CD4-positive, alpha-beta T cell (primary cell): ENCODE results near the gene TMEM121B. TPM values are rescaled to one million over a fixed set of nuclear protein-coding genes. Genes with fewer than 3 reads are reported as not detected.

Experiments
- ATAC-seq: fragments of 200-7000 bp; cut with Tn5 transposase; one replicate; pipeline ENCODE4 v1.10.0; 2022; ENCODE audit warnings: mild to moderate bottlenecking; ENCODE audit not compliant: poor library complexity
- CTCF ChIA-PET: fragments of 350-600 bp; sonication (Branson Sonifier 250); formaldehyde crosslinking; loops from one replicate; lab custom pipeline; 2021; ENCODE audit warnings: antibody characterized with exemption, inconsistent platforms; lab: Charles Lee
- POLR2A ChIA-PET: fragments of 350-600 bp; sonication (Branson Sonifier 250); formaldehyde crosslinking; loops from one replicate; lab custom pipeline; 2021; ENCODE audit warnings: antibody characterized with exemption, inconsistent platforms; lab: Charles Lee
- DNase-seq, 14 experiments: peaks; one replicate each; pipeline ENCODE4 v3.0.0-alpha.2; 2013 to 2020; ENCODE audit warnings: mixed read lengths in 2 of 14
- H3K27ac ChIP-seq, 2 donors: one replicate each; pipeline versions ENCODE4 v1.5.1 to v1.7.0; 2013; ENCODE audit warnings: low read length in 2 of 2, low read depth in 1 of 2, mild to moderate bottlenecking in 1 of 2
- H3K27me3 ChIP-seq, 2 experiments: 1 replicate in 1 of 2; 2 replicates in 1 of 2; pipeline versions ENCODE4 v1.6.1 to v1.7.0; 2013; ENCODE audit warnings: low read length in 2 of 2, control low read depth in 1 of 2, mild to moderate bottlenecking in 1 of 2, moderate library complexity in 1 of 2; ENCODE audit not compliant: insufficient read depth in 2 of 2, control insufficient read depth in 1 of 2
- H3K36me3 ChIP-seq: one replicate; pipeline ENCODE4 v1.6.1; 2013; ENCODE audit warnings: low read length, control low read depth; ENCODE audit not compliant: insufficient read depth
- H3K4me1 ChIP-seq: one replicate; pipeline ENCODE4 v1.6.1; 2013; ENCODE audit warnings: low read length, control low read depth; ENCODE audit not compliant: insufficient read depth
- H3K4me3 ChIP-seq: one replicate; pipeline ENCODE4 v1.5.1; 2013; ENCODE audit warnings: mild to moderate bottlenecking, low read length, moderate library complexity
- H3K9me3 ChIP-seq, 2 experiments: 1 replicate in 1 of 2; 2 replicates in 1 of 2; pipeline versions ENCODE4 v1.6.1 to v1.7.0; 2013; ENCODE audit warnings: low read length in 2 of 2, mild to moderate bottlenecking in 2 of 2, control low read depth in 1 of 2, moderate library complexity in 1 of 2; ENCODE audit not compliant: control insufficient read depth in 1 of 2, insufficient read depth in 1 of 2
- H3K27ac Mint-ChIP-seq: one replicate; pipeline ENCODE4 v1.8.0; 2020; ENCODE audit warnings: mixed read lengths
- H3K27me3 Mint-ChIP-seq: one replicate; pipeline ENCODE4 v1.8.0; 2021; ENCODE audit warnings: mixed read lengths
- H3K36me3 Mint-ChIP-seq: one replicate; pipeline ENCODE4 v1.8.0; 2021; ENCODE audit warnings: low read depth, mixed read lengths
- H3K4me1 Mint-ChIP-seq: one replicate; pipeline ENCODE4 v1.8.0; 2021; ENCODE audit warnings: low read depth, mixed read lengths
- H3K4me3 Mint-ChIP-seq: one replicate; pipeline ENCODE4 v1.8.0; 2020; ENCODE audit warnings: mild to moderate bottlenecking, mixed read lengths
- H3K9me3 Mint-ChIP-seq: one replicate; pipeline ENCODE4 v1.8.0; 2020; ENCODE audit warnings: mixed read lengths
- intact Hi-C, 2 experiments: fragments of 100-400 bp; cut with DNase I in 1 of 2; cut with micrococcal nuclease in 1 of 2; formaldehyde crosslinking; loops; one replicate each; pipeline versions ENCODE4 v1.15.1 to v1.9.0; 2023 to 2025; cut with DNase I, micrococcal nuclease
- total RNA-seq, 174 experiments: library from RNA in 2 of 174; stranded (reverse) in 2 of 174; gene quantifications; one replicate each; pipeline ENCODE4 v1.2.3 and lab custom pipeline; 2021 to 2026
- TF ChIP-seq, protein P1 (sequence below): fragments of 200-600 bp; IDR thresholded peaks from one replicate; pipeline ENCODE4 v1.8.0; 2022; ENCODE audit warnings: antibody characterized with exemption, mild to moderate bottlenecking

Gene TMEM121B
- total RNA-seq, 2 experiments from 2014 or later, result 0.05 to 0.08 TPM

DNA sequence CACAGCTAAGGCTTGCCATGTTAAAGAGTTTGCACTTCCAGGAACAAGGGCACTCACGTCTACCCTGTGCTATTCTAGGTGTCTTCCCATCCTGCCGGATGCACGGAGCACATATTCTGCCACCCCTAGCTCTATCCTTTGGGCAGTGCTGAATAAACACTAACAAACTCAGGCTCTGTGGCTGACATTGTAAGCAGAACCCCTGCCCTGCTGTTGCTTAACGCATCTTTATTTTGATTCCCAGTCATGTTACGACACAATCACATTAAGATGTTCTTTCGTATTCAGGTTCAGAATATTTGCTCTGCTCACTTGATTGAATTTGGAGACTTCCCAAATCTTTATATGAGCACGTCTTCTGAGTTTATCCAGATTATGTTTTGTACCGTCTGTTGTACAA, 41.6 kb upstream of the TMEM121B start:
- ChIA-PET POLR2A (no interaction called here), CTCF (interaction anchor here (1.5 to 6.7 kb wide), 2 partner anchors 10 to 87 kb away, joined by 5 to 46 read pairs; no protein-coding TSS in a partner anchor)
- TF ChIP-seq, protein P1, sequence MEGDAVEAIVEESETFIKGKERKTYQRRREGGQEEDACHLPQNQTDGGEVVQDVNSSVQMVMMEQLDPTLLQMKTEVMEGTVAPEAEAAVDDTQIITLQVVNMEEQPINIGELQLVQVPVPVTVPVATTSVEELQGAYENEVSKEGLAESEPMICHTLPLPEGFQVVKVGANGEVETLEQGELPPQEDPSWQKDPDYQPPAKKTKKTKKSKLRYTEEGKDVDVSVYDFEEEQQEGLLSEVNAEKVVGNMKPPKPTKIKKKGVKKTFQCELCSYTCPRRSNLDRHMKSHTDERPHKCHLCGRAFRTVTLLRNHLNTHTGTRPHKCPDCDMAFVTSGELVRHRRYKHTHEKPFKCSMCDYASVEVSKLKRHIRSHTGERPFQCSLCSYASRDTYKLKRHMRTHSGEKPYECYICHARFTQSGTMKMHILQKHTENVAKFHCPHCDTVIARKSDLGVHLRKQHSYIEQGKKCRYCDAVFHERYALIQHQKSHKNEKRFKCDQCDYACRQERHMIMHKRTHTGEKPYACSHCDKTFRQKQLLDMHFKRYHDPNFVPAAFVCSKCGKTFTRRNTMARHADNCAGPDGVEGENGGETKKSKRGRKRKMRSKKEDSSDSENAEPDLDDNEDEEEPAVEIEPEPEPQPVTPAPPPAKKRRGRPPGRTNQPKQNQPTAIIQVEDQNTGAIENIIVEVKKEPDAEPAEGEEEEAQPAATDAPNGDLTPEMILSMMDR, result no peak
- Mint-ChIP-seq H3K9me3 (no peaks in the 10 kb centered on the region), H3K27me3 (no peaks in the 10 kb centered on the region), H3K27ac (no peak overlapping the region), H3K4me1 (peaks cover 17% of the 10 kb centered on the region), H3K4me3 (no peak overlapping the region), H3K36me3 (no peaks in the 10 kb centered on the region)
- Histone ChIP-seq H3K4me1 (peaks cover 23% of the 10 kb centered on the region), H3K9me3 (no peaks in the 10 kb centered on the region), H3K4me3 (no peak overlapping the region), H3K36me3 (no peaks in the 10 kb centered on the region), H3K27ac (no peak overlapping the region), H3K27me3 (no peaks in the 10 kb centered on the region)
- intact Hi-C loops, result no loop called here
- DNase-seq (no peak), ATAC-seq (no peak)

DNA sequence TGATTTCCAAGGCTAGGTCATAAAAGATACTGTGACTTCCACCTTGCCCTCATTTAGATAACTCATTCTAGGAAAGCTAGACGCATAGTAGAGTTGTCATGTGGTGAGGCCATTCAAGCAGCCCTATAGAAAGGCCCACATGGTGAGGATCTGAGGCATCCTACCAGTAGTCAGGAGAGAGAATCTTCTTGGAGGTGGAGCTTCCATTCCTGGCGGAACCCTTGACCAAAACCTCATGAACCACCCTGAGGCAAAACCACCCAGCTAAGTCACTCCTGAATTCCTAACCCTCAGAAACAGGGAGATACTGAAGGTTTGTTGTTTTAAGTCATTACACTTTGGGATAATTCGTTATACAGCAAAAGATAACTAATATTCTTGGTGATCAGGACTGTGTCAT, 40.8 kb upstream of the TMEM121B start:
- Mint-ChIP-seq H3K4me1 (peaks cover 23% of the 10 kb centered on the region), H3K36me3 (no peaks in the 10 kb centered on the region), H3K9me3 (no peaks in the 10 kb centered on the region), H3K4me3 (peak overlapping the region; percentile 27), H3K27ac (no peak overlapping the region), H3K27me3 (no peaks in the 10 kb centered on the region)
- Histone ChIP-seq H3K4me1 (peaks cover 30% of the 10 kb centered on the region), H3K36me3 (no peaks in the 10 kb centered on the region), H3K27ac (no peak overlapping the region), H3K27me3 (no peaks in the 10 kb centered on the region), H3K4me3 (no peak overlapping the region), H3K9me3 (no peaks in the 10 kb centered on the region)
- ChIA-PET CTCF (interaction anchor here (1.5 to 6.7 kb wide), 2 partner anchors 10 to 86 kb away, joined by 5 to 46 read pairs; no protein-coding TSS in a partner anchor), POLR2A (interaction anchor here (1.0 kb wide), 1 partner anchor 75 kb away, joined by 3 read pairs; no protein-coding TSS in a partner anchor)
- TF ChIP-seq, protein P1, result no peak
- DNase-seq, result no peak
- intact Hi-C loops, result no loop called here
- no peak for ATAC-seq

GRCh38 chr22:17159504-17159951, 38.4 kb upstream of the TMEM121B start:
- ChIA-PET POLR2A (interaction anchor here (0.8 to 2.1 kb wide), 2 partner anchors 12 to 52 kb away, joined by 3 to 7 read pairs; no protein-coding TSS in a partner anchor), CTCF (interaction anchor here (1.1 to 6.7 kb wide), 2 partner anchors 13 to 75 kb away, joined by 3 to 46 read pairs; partner anchors contain the start of gene IL17RA)
- peak in 10 of 14 experiments; percentile 11 to 62 (median 22) for DNase-seq
- TF ChIP-seq, protein P1, result no peak
- peak overlapping the region; percentile 52 for H3K27ac Mint-ChIP-seq
- peak overlapping the region in 1 of 2 donors; percentile 60 for H3K27ac ChIP-seq
- peak overlapping the region; percentile 81 for H3K4me3 ChIP-seq
- H3K4me1 ChIP-seq, result peaks cover 39% of the 10 kb centered on the region
- intact Hi-C loops, result loop anchor here (1.0 to 5.0 kb wide), 4 partner anchors 42 to 468 kb away; partner anchors contain the start of genes ATP6V1E1 (in 1 of the 2) and IL17RA (in 1 of the 2)
- H3K36me3 Mint-ChIP-seq, result peaks cover 7% of the 10 kb centered on the region
- H3K9me3 ChIP-seq, result no peaks in the 10 kb centered on the region
- peak; percentile 22 for ATAC-seq
- H3K36me3 ChIP-seq, result no peaks in the 10 kb centered on the region
- peaks cover 37% of the 10 kb centered on the region for H3K4me1 Mint-ChIP-seq
- H3K9me3 Mint-ChIP-seq, result no peaks in the 10 kb centered on the region
- no peaks in the 10 kb centered on the region for H3K27me3 Mint-ChIP-seq
- peak overlapping the region; percentile 82 for H3K4me3 Mint-ChIP-seq
- H3K27me3 ChIP-seq, result no peaks in the 10 kb centered on the region
